ENCODE measurements around the gene HOMER2.

DNA sequence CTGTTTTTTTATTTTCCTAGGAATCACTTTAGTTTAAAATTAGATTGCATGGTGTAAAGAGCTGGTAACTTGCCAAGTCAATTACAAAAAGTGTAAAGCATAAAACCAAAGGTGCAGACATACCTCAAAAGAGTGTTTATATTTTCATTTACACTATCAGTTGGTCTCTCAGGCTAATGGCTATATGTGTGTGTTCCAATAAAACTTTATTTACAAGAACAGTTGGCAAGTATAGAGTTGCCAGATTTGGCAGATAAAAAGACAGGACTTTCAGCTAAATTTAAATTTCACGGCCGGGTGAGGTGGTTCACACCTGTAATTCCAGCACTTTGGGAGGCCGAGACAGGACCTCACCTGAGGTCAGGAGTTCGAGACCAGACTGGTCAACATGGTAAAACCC lies 41.1 kb downstream of the HOMER2 start:
- no peak for TF ChIP-seq CTCF (conservative IDR thresholded peaks at IDR 0.05; ENCODE audit: low read depth, low read length)
- no peak for TF ChIP-seq RAD21 (IDR thresholded peaks at IDR 0.05; ENCODE audit: low read length)
- TF ChIP-seq RFX5 (IDR thresholded peaks at IDR 0.05; ENCODE audit: low read depth, low read length), result no peak
- no peak for TF ChIP-seq POLR2A (IDR thresholded peaks at IDR 0.05; ENCODE audit: low read depth, low read length)
- TF ChIP-seq MAZ (IDR thresholded peaks at IDR 0.05; ENCODE audit: borderline replicate concordance, low read depth, low read length), result no peak
- no peak for TF ChIP-seq MAFK (IDR thresholded peaks at IDR 0.05; ENCODE audit: low read depth, low read length)
- no peak for TF ChIP-seq USF2 (IDR thresholded peaks at IDR 0.05; ENCODE audit: low read depth, low read length)
- TF ChIP-seq MXI1 (IDR thresholded peaks at IDR 0.05; ENCODE audit: borderline replicate concordance, low read depth, low read length), result no peak
- no peak for TF ChIP-seq BHLHE40 (IDR thresholded peaks at IDR 0.05; ENCODE audit: low read depth, low read length)
- no peak for TF ChIP-seq SMC3 (IDR thresholded peaks at IDR 0.05; ENCODE audit: low read depth, low read length)
